Anterior cingulate cortex (tissue), 58 donors: Measurements from ENCODE around the gene CRY2.
"Not testable (repeated sequence)": the region's sequence is repeated elsewhere in the genome, so short reads cannot be mapped to it uniquely, and the experiment has no call there.

Source experiments
- DNase-seq, 58 donors: peaks; one replicate each; lab custom pipeline; 2025; lab: John Stamatoyannopoulos, UW

CRY2 gene

DNA sequence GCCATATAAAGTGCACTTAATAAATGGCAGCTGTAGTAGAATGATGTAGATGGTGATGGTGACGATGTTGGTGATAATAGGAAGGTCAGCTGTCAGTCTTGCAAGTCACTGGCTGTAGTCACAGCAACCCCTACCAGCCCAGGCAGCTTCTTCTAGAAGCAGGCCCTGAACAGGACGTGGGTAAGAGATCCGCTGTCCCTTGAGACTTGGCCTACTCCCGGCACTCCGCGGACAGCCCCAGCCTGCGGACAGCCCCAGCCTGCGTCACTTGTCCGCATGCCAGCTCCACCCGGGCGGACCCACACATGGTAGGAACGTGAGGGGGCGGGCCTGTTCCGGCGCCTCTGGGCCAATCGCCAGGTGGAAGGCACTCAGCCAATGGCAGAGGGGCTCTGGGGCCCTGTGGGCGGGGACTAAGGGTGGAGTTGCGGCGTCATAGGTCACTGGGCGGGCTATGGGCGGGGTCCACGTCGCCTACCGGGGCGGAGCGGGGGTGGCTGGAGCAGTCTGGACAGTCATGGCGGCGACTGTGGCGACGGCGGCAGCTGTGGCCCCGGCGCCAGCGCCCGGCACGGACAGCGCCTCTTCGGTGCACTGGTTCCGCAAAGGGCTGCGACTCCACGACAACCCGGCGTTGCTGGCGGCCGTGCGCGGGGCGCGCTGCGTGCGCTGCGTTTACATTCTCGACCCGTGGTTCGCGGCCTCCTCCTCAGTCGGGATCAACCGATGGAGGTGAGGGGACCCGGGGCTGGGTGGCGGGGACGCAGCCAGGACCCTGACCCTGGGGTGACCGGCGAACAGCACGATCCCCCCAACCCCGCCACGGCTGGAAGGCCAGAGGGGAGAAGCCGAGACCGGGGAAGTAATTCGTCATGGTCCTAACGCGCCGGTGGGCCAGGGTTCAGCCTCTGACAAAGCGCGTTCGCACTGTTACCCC lies at the start of gene CRY2:
Gene CRY2, plus strand, starts transcription at position 502 of the 937 bp plus-strand sequence. Its CDS starts 16 bp downstream, at position 518.
- DNase-seq, result peak; percentile 96 to 100 (median 99)

DNA sequence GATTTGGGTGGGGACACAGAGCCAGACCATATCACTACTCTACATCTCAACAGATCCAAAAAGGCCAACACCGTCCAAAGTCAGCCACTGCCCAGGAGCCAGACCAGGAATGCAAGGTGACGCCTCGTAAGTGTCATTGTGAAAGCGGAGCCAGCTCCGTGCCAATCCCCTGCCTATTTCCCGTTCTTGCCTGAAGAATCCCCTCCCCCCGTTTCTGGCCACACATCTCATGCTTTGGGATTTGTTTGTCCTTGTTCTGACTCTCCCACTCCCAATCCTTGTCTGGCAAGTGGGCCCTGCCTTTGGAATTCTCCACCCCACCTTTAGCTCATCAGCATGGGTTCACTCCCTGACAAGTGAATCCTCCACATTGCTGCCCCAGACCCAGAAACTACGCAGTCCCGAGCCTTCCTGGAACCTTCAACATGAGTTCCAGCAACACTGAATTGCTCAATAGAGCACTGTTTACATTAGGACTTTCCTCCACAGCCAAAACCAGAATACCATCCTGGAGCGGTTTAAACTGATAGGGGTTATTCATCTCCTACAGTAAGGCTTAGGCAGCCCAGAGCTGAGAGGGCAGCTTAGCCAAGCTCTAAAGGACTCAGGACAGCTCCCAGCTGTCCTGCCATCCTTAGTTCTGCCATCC lies 48.4 kb upstream of the CRY2 start:
- no peak for DNase-seq

- no peak for DNase-seq
Measured at GRCh38 chr11:45799562-45799961, 47.7 kb upstream of the CRY2 start.

DNA sequence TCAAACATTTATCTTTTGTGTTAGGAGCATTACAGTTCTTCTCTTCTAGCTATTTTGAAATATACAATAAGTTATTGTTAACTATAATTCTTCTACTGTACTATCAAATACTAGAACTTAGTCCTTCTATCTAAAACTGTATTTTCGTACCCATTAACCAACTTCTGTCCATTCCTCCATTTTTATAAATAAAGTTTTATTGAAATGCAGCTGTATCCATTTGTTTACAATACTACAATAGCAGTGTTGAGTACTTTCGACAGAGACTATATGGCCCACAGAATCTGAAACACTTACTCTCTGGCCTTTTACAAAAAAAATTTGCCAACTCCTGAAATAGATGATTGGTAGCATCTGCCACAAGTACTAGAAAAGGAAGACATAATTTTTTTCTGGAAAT lies 47.0 kb upstream of the CRY2 start:
- DNase-seq, result no peak

GRCh38 chr11:45801723-45802315 lies 45.5 kb upstream of the CRY2 start:
- no peak for DNase-seq

DNA sequence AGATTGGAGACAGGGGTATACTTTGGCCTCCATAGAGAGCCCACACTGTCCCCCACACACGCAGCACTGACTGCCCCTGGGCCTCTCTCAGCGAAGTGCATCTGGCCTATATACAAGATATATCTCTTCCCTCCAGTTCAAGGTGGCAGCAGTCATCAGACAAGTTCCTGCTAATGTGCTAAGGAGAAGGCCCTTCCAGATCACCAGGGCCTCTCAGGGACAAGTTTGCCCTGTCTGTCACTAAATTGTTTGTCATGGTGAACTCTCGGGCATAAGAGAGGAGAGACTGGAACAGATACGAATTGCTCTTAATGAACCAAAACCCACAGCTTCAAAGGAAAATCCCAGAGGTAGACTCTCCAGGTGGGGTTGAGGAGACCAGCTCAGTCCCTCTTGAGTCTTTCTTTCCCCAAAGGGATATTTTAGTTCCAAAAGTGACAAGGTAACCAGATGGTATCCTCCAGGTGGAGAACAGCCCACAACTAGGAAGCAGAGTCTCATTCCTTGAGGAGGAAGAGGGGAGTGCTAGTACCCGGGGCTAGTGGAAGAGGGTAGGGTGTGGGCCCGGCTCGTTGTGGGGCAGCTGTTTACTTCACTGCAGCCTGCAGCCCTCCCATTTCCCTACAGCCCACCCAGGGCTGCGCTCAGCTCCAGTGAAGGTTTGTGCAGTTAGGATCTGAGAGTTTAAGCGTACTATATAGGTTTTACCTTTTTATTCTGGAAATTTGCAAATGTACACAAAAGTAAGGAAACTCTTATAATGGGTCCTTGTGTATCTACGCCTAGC lies 44.6 kb upstream of the CRY2 start:
- DNase-seq, result no peak

- DNase-seq, result peak in 45 of 58 donors; percentile 15 to 80 (median 42)
Measured at GRCh38 chr11:45803971-45804760, 43.1 kb upstream of the CRY2 start.

- DNase-seq, result peak; percentile 46 to 97 (median 91)
Measured at GRCh38 chr11:45804761-45805304, 42.4 kb upstream of the CRY2 start, which contains the start of gene SLC35C1. SLC35C1 (plus strand) TSS chr11:45805149; CDS start chr11:45805802, 653 bp downstream.

- peak in 8 of 58 donors; percentile 13 to 69 (median 48) for DNase-seq
Measured at GRCh38 chr11:45805305-45806071, 41.8 kb upstream of the CRY2 start.

DNA sequence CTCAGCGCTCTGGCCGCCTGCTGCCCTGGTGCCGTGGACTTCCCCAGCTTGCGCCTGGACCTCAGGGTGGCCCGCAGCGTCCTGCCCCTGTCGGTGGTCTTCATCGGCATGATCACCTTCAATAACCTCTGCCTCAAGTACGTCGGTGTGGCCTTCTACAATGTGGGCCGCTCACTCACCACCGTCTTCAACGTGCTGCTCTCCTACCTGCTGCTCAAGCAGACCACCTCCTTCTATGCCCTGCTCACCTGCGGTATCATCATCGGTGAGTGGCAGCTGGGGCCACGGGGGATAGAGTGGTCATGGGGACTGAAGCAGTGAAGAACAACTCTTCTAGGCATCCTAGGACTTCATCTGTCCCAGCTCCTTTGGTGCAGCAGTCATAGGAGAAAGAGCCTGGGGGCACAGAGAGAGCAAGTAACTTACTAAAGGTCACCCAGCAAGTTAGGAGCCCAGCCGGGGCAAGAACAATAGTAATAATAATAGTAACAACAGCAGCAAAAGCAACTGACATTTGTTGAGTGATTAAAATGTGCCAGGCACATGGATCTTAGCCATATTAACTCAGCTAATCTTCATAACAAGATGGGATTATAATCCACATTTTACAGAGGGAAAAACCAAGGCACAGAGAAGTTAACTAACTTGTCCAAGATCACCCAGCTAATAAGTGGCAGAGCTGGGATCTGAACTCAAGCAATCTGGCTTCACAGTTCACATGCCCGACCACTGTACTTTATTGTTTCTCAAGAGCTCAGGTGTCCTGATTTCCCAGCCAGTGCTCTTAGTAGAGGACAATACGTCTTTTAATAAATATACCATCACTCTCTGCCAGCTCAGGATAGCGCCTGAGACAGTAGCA lies 41.0 kb upstream of the CRY2 start:
- no peak for DNase-seq

GRCh38 chr11:45806937-45807791 lies 40.1 kb upstream of the CRY2 start:
- no peak for DNase-seq

DNA sequence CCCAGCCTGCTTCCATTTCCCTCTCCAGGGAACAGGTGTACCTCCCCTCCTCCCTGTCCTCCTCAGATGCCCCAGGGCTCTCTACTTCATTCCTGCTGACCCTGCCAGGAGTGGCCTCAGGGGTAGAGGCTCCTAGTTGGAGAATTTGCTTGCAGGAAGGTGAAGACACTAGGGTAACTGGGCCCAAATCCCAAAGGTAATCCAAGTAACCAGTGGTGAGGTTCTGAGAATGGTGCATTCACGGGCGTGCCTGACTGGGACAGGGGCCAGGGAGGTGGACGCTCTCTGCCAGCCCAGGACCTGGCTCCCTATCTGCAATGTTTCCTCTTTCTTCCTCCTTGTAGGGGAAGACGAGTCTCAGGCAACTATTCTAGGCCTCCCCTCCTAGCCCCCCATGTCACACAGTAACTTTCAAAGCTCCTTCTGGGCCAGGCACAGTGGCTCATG lies 39.5 kb upstream of the CRY2 start:
- DNase-seq, result no peak

DNA sequence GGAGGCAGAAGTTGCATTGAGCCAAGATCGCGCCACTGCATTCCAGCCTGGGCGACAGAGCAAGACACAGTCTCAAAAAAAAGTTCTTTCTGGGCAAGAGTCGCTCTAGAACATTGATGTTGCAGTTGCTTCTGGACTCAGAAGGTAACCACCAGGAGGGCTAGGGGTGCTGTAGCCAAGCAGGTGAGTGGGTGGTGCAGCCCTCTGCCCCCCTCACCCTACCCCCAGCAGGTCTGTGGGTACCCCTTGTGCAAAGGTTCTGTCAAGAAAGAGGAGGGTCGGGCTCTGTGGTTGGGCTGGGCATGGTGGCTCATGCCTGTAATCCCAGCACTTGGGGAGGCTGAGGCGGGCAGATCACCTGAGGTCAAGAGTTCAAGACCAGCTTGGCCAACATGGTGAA lies 38.8 kb upstream of the CRY2 start:
- not testable (repeated sequence) for DNase-seq

- DNase-seq, result no peak
Measured at GRCh38 chr11:45809456-45810395, 37.5 kb upstream of the CRY2 start.

DNA sequence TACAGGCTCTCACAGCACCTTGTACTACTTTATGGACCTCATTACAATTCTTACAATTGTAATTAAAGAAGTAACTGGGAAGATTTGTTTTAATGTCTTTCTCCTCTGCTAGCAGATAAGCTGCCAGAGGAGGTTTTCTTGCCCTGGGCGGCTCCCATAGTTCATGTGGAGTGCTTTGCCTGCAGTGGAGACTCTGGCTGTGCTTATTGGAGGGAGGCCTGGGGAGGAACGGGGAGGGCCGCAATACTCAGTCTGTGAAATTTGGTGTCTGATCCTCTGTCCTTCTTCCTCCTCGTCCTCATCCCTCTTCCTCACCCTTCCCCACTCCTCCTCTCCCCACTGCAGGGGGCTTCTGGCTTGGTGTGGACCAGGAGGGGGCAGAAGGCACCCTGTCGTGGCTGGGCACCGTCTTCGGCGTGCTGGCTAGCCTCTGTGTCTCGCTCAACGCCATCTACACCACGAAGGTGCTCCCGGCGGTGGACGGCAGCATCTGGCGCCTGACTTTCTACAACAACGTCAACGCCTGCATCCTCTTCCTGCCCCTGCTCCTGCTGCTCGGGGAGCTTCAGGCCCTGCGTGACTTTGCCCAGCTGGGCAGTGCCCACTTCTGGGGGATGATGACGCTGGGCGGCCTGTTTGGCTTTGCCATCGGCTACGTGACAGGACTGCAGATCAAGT lies 36.7 kb upstream of the CRY2 start:
- DNase-seq, result no peak
